ENCODE data around the gene MYCN.

MYCN gene

DNA sequence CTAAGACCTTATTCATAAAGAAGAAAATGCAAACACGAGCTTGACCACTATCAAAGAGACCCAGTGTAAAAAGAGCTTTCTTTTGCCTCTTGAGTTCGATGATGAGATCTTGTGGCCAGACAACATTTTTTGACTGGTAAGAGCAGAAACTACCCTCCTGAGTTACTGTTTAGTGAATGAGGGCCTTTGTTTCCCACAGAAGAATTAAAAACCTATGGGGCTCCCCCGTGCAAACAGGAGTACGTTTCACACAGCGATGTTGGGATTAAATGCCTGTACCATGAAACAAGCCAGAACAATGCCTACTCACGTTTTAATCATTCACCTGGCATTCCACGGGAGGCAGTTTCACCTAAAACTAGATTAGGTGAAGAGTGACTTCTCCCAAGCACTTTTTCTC lies 36.0 kb downstream of the MYCN start:
- no peak overlapping the region for H3K4me3 ChIP-seq (ENCODE audit: low read depth, low read length)
- H3K79me2 ChIP-seq = no peaks in the 10 kb centered on the region
- H2AFZ ChIP-seq = no peak overlapping the region
- H3K4me1 ChIP-seq = no peaks in the 10 kb centered on the region
- TF ChIP-seq, protein P1, sequence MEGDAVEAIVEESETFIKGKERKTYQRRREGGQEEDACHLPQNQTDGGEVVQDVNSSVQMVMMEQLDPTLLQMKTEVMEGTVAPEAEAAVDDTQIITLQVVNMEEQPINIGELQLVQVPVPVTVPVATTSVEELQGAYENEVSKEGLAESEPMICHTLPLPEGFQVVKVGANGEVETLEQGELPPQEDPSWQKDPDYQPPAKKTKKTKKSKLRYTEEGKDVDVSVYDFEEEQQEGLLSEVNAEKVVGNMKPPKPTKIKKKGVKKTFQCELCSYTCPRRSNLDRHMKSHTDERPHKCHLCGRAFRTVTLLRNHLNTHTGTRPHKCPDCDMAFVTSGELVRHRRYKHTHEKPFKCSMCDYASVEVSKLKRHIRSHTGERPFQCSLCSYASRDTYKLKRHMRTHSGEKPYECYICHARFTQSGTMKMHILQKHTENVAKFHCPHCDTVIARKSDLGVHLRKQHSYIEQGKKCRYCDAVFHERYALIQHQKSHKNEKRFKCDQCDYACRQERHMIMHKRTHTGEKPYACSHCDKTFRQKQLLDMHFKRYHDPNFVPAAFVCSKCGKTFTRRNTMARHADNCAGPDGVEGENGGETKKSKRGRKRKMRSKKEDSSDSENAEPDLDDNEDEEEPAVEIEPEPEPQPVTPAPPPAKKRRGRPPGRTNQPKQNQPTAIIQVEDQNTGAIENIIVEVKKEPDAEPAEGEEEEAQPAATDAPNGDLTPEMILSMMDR (IDR thresholded peaks at IDR 0.05) = no peak
- no peak overlapping the region for H3K27ac ChIP-seq
- no peak overlapping the region for H3K4me2 ChIP-seq (ENCODE audit: low read length)
- no peaks in the 10 kb centered on the region for H3K9me3 ChIP-seq (ENCODE audit: control insufficient read depth, low read length)
- H3K27me3 ChIP-seq (ENCODE audit: control insufficient read depth, insufficient read depth, low read length) = no peaks in the 10 kb centered on the region
- no peak overlapping the region for H3K9ac ChIP-seq
- no peaks in the 10 kb centered on the region for H3K36me3 ChIP-seq (ENCODE audit: control insufficient read depth, insufficient read depth, low read length)

DNA sequence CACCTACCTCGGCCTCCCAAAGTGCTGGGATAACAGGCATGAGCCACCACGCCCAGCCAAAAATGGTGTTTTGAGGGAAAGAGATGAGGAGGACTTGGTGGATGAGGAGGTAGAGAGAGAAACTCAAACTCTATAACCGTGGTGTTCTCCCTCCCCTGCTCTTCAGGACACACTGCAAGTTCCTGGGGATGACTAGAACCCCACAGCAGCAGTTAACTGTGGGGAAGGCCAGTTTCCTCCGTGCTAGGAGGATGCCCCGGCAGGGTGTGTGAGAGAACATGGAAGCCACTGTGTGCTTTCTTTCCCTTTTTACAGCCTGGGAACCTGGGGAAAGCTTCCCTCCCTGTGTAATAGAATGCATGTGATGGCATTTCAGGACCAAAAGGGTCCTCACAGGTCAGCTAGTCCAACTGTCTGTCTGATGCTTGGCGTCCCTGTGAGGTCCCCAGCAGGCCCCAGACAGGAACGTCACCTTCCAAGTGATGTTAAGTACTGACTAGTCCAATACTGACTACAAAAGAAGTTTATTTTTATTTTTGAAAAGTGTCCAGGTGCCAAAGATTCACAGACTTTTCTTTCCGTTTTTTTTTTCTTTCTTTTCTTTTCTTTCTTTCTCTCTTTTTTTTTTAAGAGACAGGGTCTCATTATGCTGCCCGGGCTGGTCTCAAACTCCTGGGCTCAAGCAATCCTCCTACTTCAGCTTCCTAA lies 38.9 kb downstream of the MYCN start:
- H3K9me3 ChIP-seq (ENCODE audit: control insufficient read depth, low read length) = no peaks in the 10 kb centered on the region
- H3K79me2 ChIP-seq = no peaks in the 10 kb centered on the region
- H3K27me3 ChIP-seq (ENCODE audit: control insufficient read depth, insufficient read depth, low read length) = no peaks in the 10 kb centered on the region
- no peak overlapping the region for H3K27ac ChIP-seq
- no peak overlapping the region for H2AFZ ChIP-seq
- no peak overlapping the region for H3K4me3 ChIP-seq (ENCODE audit: low read depth, low read length)
- no peaks in the 10 kb centered on the region for H3K36me3 ChIP-seq (ENCODE audit: control insufficient read depth, insufficient read depth, low read length)
- no peak overlapping the region for H3K9ac ChIP-seq
- TF ChIP-seq, protein P1 (IDR thresholded peaks at IDR 0.05) = no peak
- H3K4me2 ChIP-seq (ENCODE audit: low read length) = no peak overlapping the region
- no peaks in the 10 kb centered on the region for H3K4me1 ChIP-seq

DNA sequence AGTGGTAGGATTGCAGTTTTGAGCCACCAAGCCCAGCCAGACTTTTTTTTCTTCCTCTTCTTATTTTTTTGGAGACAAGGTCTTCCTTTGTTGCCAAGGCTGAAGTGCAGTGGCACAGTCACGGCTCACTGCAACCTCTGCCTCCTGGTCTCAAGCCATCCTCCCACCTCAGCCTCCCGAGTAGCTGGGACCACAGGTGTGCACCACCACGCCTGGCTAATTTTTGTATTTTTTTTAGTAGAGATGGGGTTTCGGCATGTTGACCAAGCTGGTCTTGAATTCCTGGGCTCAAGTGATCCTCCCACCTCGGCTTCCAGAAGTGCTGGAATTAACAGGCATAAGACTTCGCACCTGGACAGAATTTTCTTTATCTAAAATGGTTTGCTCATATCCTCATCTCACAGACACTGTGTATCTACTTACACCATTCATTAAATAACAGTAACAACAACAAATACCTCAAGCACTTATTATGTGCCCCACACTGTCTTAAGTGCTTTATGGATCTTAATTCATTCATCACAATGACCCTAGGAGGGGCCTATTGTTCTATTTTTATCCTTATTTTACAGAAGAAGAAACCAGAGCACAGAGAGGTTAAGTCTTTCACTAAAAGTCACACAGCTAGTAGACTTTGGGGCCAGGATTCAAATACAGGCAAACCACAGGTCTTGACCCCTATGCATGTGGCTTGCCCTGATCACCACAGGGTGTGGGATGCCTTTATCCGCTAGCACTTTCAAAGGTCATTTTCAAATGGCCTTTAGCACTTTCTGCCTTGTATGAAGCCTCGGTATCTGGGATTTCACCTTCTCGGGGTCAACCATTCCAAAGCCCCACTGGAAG lies 39.6 kb downstream of the MYCN start:
- Histone ChIP-seq H3K4me1 (no peaks in the 10 kb centered on the region), H3K9ac (no peak overlapping the region), H3K27ac (no peak overlapping the region), H3K9me3 (ENCODE audit: control insufficient read depth, low read length) (no peaks in the 10 kb centered on the region), H3K27me3 (ENCODE audit: control insufficient read depth, insufficient read depth, low read length) (no peaks in the 10 kb centered on the region), H3K4me2 (ENCODE audit: low read length) (no peak overlapping the region), H3K4me3 (ENCODE audit: low read depth, low read length) (no peak overlapping the region), H2AFZ (no peak overlapping the region), H3K79me2 (no peaks in the 10 kb centered on the region), H3K36me3 (ENCODE audit: control insufficient read depth, insufficient read depth, low read length) (no peaks in the 10 kb centered on the region)
- TF ChIP-seq, protein P1 (IDR thresholded peaks at IDR 0.05) = no peak

DNA sequence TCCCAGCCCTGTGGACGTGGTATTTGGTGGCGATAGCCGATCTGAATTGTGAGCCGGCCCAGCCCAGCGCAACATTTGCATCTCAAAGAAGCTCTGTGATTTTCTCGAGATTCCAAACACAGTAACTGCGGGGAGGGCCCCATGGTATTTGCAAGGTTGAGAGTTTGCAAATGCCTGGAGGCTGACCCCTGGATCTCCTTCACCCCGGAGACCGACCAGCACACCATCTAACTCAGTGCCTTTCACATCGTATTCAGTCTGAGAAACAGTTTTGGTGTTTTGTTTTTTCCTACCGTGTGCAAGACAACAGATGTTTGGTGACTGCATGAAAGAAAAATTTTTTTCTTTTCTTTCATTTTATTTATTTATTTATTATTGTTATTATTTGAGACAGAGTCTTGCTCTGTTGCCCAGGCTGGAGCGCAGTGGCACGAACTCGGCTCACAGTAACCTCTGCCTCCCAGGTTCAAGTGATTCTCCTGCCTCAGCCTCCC lies 40.3 kb downstream of the MYCN start:
- H2AFZ ChIP-seq = no peak overlapping the region
- no peaks in the 10 kb centered on the region for H3K27me3 ChIP-seq (ENCODE audit: control insufficient read depth, insufficient read depth, low read length)
- no peaks in the 10 kb centered on the region for H3K79me2 ChIP-seq
- no peak overlapping the region for H3K27ac ChIP-seq
- H3K4me1 ChIP-seq = no peaks in the 10 kb centered on the region
- no peaks in the 10 kb centered on the region for H3K36me3 ChIP-seq (ENCODE audit: control insufficient read depth, insufficient read depth, low read length)
- no peaks in the 10 kb centered on the region for H3K9me3 ChIP-seq (ENCODE audit: control insufficient read depth, low read length)
- TF ChIP-seq, protein P1 (IDR thresholded peaks at IDR 0.05) = no peak
- no peak overlapping the region for H3K4me3 ChIP-seq (ENCODE audit: low read depth, low read length)
- no peak overlapping the region for H3K4me2 ChIP-seq (ENCODE audit: low read length)
- no peak overlapping the region for H3K9ac ChIP-seq

Data from parathyroid adenoma (tissue), 2 donors.